ENCODE measurements around the gene CCDC201.
"Not testable (repeated sequence)": the region's sequence is repeated elsewhere in the genome, so short reads cannot be mapped to it uniquely, and the experiment has no call there.

The CCDC201 gene

GRCh38 chr7:45867471-45867870 lies 5.4 kb downstream of the CCDC201 start:
- H3K4me3 ChIP-seq (ENCODE audit: low read depth, low read length), result no peak overlapping the region
- no peak for TF ChIP-seq CTCF (IDR thresholded peaks at IDR 0.05; ENCODE audit: low read depth, low read length)
- in situ Hi-C loops (cut with HindIII; ENCODE audit: low sequenced_read_pairs), result no loop called here
- DNase-seq (ENCODE audit: low read depth, low spot score), result no peak

GRCh38 chr7:45865594-45866410 lies 7.1 kb downstream of the CCDC201 start:
- in situ Hi-C loops (cut with HindIII; ENCODE audit: low sequenced_read_pairs), result no loop called here
- no peak overlapping the region for H3K4me3 ChIP-seq (ENCODE audit: low read depth, low read length)
- DNase-seq (ENCODE audit: low read depth, low spot score), result no peak
- TF ChIP-seq CTCF (IDR thresholded peaks at IDR 0.05; ENCODE audit: low read depth, low read length), result no peak

- no peak for DNase-seq (ENCODE audit: low read depth, low spot score)
- no peak overlapping the region for H3K4me3 ChIP-seq (ENCODE audit: low read depth, low read length)
- in situ Hi-C loops (cut with HindIII; ENCODE audit: low sequenced_read_pairs), result no loop called here
- peak; percentile 20 for TF ChIP-seq CTCF (IDR thresholded peaks at IDR 0.05; ENCODE audit: low read depth, low read length)
These were observed 9.2 kb downstream of the CCDC201 start for GRCh38 chr7:45863715-45864114.

GRCh38 chr7:45856888-45857287 lies 16.0 kb downstream of the CCDC201 start:
- DNase-seq (ENCODE audit: low read depth, low spot score); H3K4me3 ChIP-seq (ENCODE audit: low read depth, low read length); in situ Hi-C loops (cut with HindIII; ENCODE audit: low sequenced_read_pairs): not testable (repeated sequence)

- in situ Hi-C loops (cut with HindIII; ENCODE audit: low sequenced_read_pairs); DNase-seq (ENCODE audit: low read depth, low spot score); H3K4me3 ChIP-seq (ENCODE audit: low read depth, low read length): not testable (repeated sequence)
These were observed 17.2 kb downstream of the CCDC201 start for GRCh38 chr7:45855680-45856079.

- in situ Hi-C loops (cut with HindIII; ENCODE audit: low sequenced_read_pairs); DNase-seq (ENCODE audit: low read depth, low spot score); H3K4me3 ChIP-seq (ENCODE audit: low read depth, low read length): not testable (repeated sequence)
These were observed 19.4 kb downstream of the CCDC201 start for GRCh38 chr7:45853491-45853890.

GRCh38 chr7:45852984-45853383 lies 19.9 kb downstream of the CCDC201 start:
- DNase-seq (ENCODE audit: low read depth, low spot score); in situ Hi-C loops (cut with HindIII; ENCODE audit: low sequenced_read_pairs); H3K4me3 ChIP-seq (ENCODE audit: low read depth, low read length): not testable (repeated sequence)

- in situ Hi-C loops (cut with HindIII; ENCODE audit: low sequenced_read_pairs); DNase-seq (ENCODE audit: low read depth, low spot score); H3K4me3 ChIP-seq (ENCODE audit: low read depth, low read length): not testable (repeated sequence)
These were observed 24.1 kb downstream of the CCDC201 start for GRCh38 chr7:45848734-45849133.

GRCh38 chr7:45846536-45846935 lies 26.3 kb downstream of the CCDC201 start:
- DNase-seq (ENCODE audit: low read depth, low spot score); in situ Hi-C loops (cut with HindIII; ENCODE audit: low sequenced_read_pairs); H3K4me3 ChIP-seq (ENCODE audit: low read depth, low read length): not testable (repeated sequence)

GRCh38 chr7:45841926-45842717 lies 30.8 kb downstream of the CCDC201 start:
- DNase-seq (ENCODE audit: low read depth, low spot score); in situ Hi-C loops (cut with HindIII; ENCODE audit: low sequenced_read_pairs); H3K4me3 ChIP-seq (ENCODE audit: low read depth, low read length): not testable (repeated sequence)

- in situ Hi-C loops (cut with HindIII; ENCODE audit: low sequenced_read_pairs); DNase-seq (ENCODE audit: low read depth, low spot score): not testable (repeated sequence)
These were observed 34.0 kb downstream of the CCDC201 start for GRCh38 chr7:45838852-45839251.

GRCh38 chr7:45832433-45833177 lies 40.3 kb downstream of the CCDC201 start:
- DNase-seq (ENCODE audit: low read depth, low spot score); in situ Hi-C loops (cut with HindIII; ENCODE audit: low sequenced_read_pairs); H3K4me3 ChIP-seq (ENCODE audit: low read depth, low read length): not testable (repeated sequence)

More at GRCh38 chr7:45838852-45839251, 34.0 kb downstream of the CCDC201 start:
- not testable (repeated sequence) for H3K4me3 ChIP-seq (ENCODE audit: low read depth, low read length)

- DNase-seq (ENCODE audit: low read depth, low spot score); in situ Hi-C loops (cut with HindIII; ENCODE audit: low sequenced_read_pairs); H3K4me3 ChIP-seq (ENCODE audit: low read depth, low read length): not testable (repeated sequence)
These were observed 43.0 kb downstream of the CCDC201 start for GRCh38 chr7:45829846-45830245.
